Measurements from ENCODE around the gene POPDC2. TPM values are rescaled to one million over a fixed set of nuclear protein-coding genes. Genes with fewer than 3 reads are reported as not detected.

Gene POPDC2
- total RNA-seq (5.5 TPM), polyA plus RNA-seq (1 to 10 TPM; 1.9 to 3.2 (median 2.4) TPM)

- no peaks in the 10 kb centered on the region for H3K9me3 Mint-ChIP-seq
- H3K36me3 ChIP-seq (ENCODE audit: control insufficient read depth, insufficient read depth, low read length), result peaks cover 5% of the 10 kb centered on the region
- H3K9me3 ChIP-seq (ENCODE audit: control insufficient read depth in 2 of 2, low read length in 2 of 2), result no peaks in the 10 kb centered on the region
- no peaks in the 10 kb centered on the region for H3K27me3 ChIP-seq (ENCODE audit: control insufficient read depth, insufficient read depth, low read length)
- H3K27me3 Mint-ChIP-seq, result no peaks in the 10 kb centered on the region
- H3K4me3 Mint-ChIP-seq, result no peak within 1 kb of the TSS
- ATAC-seq (ENCODE audit: low read depth in 2 of 2) (no peak), DNase-seq (no peak)
- peak within 1 kb of the TSS in 2 of 3 donors; percentile 15 to 71 for H3K27ac Mint-ChIP-seq
- H3K27ac ChIP-seq (ENCODE audit: insufficient read depth, low read length, poor library complexity, severe bottlenecking), result no peak within 1 kb of the TSS
- H3K4me1 ChIP-seq (ENCODE audit: control insufficient read depth, insufficient read depth, low read length, poor library complexity, severe bottlenecking), result no peaks in the 10 kb centered on the region
- no peak within 1 kb of the TSS for H3K4me3 ChIP-seq (ENCODE audit: low read depth, low read length)
- peaks cover 0 to 11% (median 3%) of the 10 kb centered on the region in 4 donors for H3K4me1 Mint-ChIP-seq
- H3K36me3 Mint-ChIP-seq, result peaks cover 13% of the 10 kb centered on the region
Observed at GRCh38 chr3:119660474-119661440, at the start of gene POPDC2. TSS of gene POPDC2 (minus strand) at chr3:119660589. CDS start at chr3:119660423, 166 bp downstream.

GRCh38 chr3:119703820-119704531 is 43.6 kb upstream of the POPDC2 start:
- no peak for DNase-seq
- H3K27me3 ChIP-seq (ENCODE audit: control insufficient read depth, insufficient read depth, low read length), result no peaks in the 10 kb centered on the region
- Mint-ChIP-seq H3K27me3 (peaks cover 6% of the 10 kb centered on the region), H3K4me1 (peaks cover 19 to 36% (median 27%) of the 10 kb centered on the region in 4 donors), H3K27ac (peak overlapping the region in 2 of 3 donors; percentile 6 to 42), H3K36me3 (no peaks in the 10 kb centered on the region), H3K9me3 (no peaks in the 10 kb centered on the region), H3K4me3 (peak overlapping the region; percentile 70 to 86 (median 82))
- ATAC-seq (ENCODE audit: low read depth in 2 of 2), result no peak
- peaks cover 18% of the 10 kb centered on the region for H3K4me1 ChIP-seq (ENCODE audit: control insufficient read depth, insufficient read depth, low read length, poor library complexity, severe bottlenecking)
- H3K27ac ChIP-seq (ENCODE audit: insufficient read depth, low read length, poor library complexity, severe bottlenecking), result no peak overlapping the region
- no peaks in the 10 kb centered on the region for H3K36me3 ChIP-seq (ENCODE audit: control insufficient read depth, insufficient read depth, low read length)
- no peaks in the 10 kb centered on the region for H3K9me3 ChIP-seq (ENCODE audit: control insufficient read depth in 2 of 2, low read length in 2 of 2)
- H3K4me3 ChIP-seq (ENCODE audit: low read depth, low read length), result no peak overlapping the region

- Histone ChIP-seq H3K36me3 (ENCODE audit: control insufficient read depth, insufficient read depth, low read length) (no peaks in the 10 kb centered on the region), H3K4me1 (ENCODE audit: control insufficient read depth, insufficient read depth, low read length, poor library complexity, severe bottlenecking) (peaks cover 18% of the 10 kb centered on the region), H3K4me3 (ENCODE audit: low read depth, low read length) (peak within 1 kb of the TSS; percentile 65), H3K27me3 (ENCODE audit: control insufficient read depth, insufficient read depth, low read length) (no peaks in the 10 kb centered on the region), H3K27ac (ENCODE audit: insufficient read depth, low read length, poor library complexity, severe bottlenecking) (no peak within 1 kb of the TSS), H3K9me3 (ENCODE audit: control insufficient read depth in 2 of 2, low read length in 2 of 2) (no peaks in the 10 kb centered on the region)
- Mint-ChIP-seq H3K4me1 (peaks cover 19 to 36% (median 27%) of the 10 kb centered on the region in 4 donors), H3K27ac (peak within 1 kb of the TSS in 2 of 3 donors; percentile 42 to 46), H3K36me3 (no peaks in the 10 kb centered on the region), H3K27me3 (peaks cover 6% of the 10 kb centered on the region), H3K4me3 (peak within 1 kb of the TSS; percentile 82 to 86 (median 84)), H3K9me3 (no peaks in the 10 kb centered on the region)
- ATAC-seq (ENCODE audit: low read depth in 2 of 2) (peak; percentile 84 to 85), DNase-seq (peak; percentile 56 to 81 (median 77))
Observed at GRCh38 chr3:119702530-119703527, 42.4 kb upstream of the POPDC2 start, which contains the start of gene CFAP91. TSS of gene CFAP91 (plus strand) at chr3:119703022. CDS start at chr3:119703099, 77 bp downstream.

- H3K9me3 Mint-ChIP-seq, result no peaks in the 10 kb centered on the region
- H3K36me3 ChIP-seq (ENCODE audit: control insufficient read depth, insufficient read depth, low read length), result no peaks in the 10 kb centered on the region
- peak overlapping the region in 1 of 3 donors; percentile 75 for H3K27ac Mint-ChIP-seq
- peak overlapping the region; percentile 49 for H3K27ac ChIP-seq (ENCODE audit: insufficient read depth, low read length, poor library complexity, severe bottlenecking)
- H3K9me3 ChIP-seq (ENCODE audit: control insufficient read depth in 2 of 2, low read length in 2 of 2), result no peaks in the 10 kb centered on the region
- H3K4me3 ChIP-seq (ENCODE audit: low read depth, low read length), result peak overlapping the region; percentile 14
- peaks cover 19 to 36% (median 27%) of the 10 kb centered on the region in 4 donors for H3K4me1 Mint-ChIP-seq
- peak overlapping the region in 3 of 4 donors; percentile 26 to 62 (median 56) for H3K4me3 Mint-ChIP-seq
- peak in 1 of 3 donors; percentile 40 for DNase-seq
- peaks cover 18% of the 10 kb centered on the region for H3K4me1 ChIP-seq (ENCODE audit: control insufficient read depth, insufficient read depth, low read length, poor library complexity, severe bottlenecking)
- ATAC-seq (ENCODE audit: low read depth in 2 of 2), result no peak
- H3K27me3 ChIP-seq (ENCODE audit: control insufficient read depth, insufficient read depth, low read length), result no peaks in the 10 kb centered on the region
- no peaks in the 10 kb centered on the region for H3K36me3 Mint-ChIP-seq
- H3K27me3 Mint-ChIP-seq, result peaks cover 6% of the 10 kb centered on the region
Observed at GRCh38 chr3:119700920-119701734, 40.7 kb upstream of the POPDC2 start.

GRCh38 chr3:119700269-119700919 is 40.0 kb upstream of the POPDC2 start:
- DNase-seq, result peak in 2 of 3 donors; percentile 28 to 37
- H3K36me3 Mint-ChIP-seq, result no peaks in the 10 kb centered on the region

GRCh38 chr3:119697394-119697793 is 37.0 kb upstream of the POPDC2 start:
- no peak overlapping the region for H3K4me3 Mint-ChIP-seq
- H3K4me1 Mint-ChIP-seq, result peaks cover 16 to 25% (median 18%) of the 10 kb centered on the region in 4 donors
- H3K4me1 ChIP-seq (ENCODE audit: control insufficient read depth, insufficient read depth, low read length, poor library complexity, severe bottlenecking), result peaks cover 10% of the 10 kb centered on the region
- H3K27me3 Mint-ChIP-seq, result peaks cover 4% of the 10 kb centered on the region
- H3K36me3 ChIP-seq (ENCODE audit: control insufficient read depth, insufficient read depth, low read length), result no peaks in the 10 kb centered on the region
- no peaks in the 10 kb centered on the region for H3K36me3 Mint-ChIP-seq
- H3K27ac Mint-ChIP-seq, result no peak overlapping the region
- no peaks in the 10 kb centered on the region for H3K9me3 Mint-ChIP-seq
- no peaks in the 10 kb centered on the region for H3K9me3 ChIP-seq (ENCODE audit: control insufficient read depth in 2 of 2, low read length in 2 of 2)
- H3K27me3 ChIP-seq (ENCODE audit: control insufficient read depth, insufficient read depth, low read length), result no peaks in the 10 kb centered on the region
- ATAC-seq (ENCODE audit: low read depth in 2 of 2) (no peak), DNase-seq (no peak)
- no peak overlapping the region for H3K27ac ChIP-seq (ENCODE audit: insufficient read depth, low read length, poor library complexity, severe bottlenecking)
- H3K4me3 ChIP-seq (ENCODE audit: low read depth, low read length), result no peak overlapping the region

More at GRCh38 chr3:119700269-119700919, 40.0 kb upstream of the POPDC2 start:
- H3K4me1 Mint-ChIP-seq, result peaks cover 19 to 36% (median 27%) of the 10 kb centered on the region in 4 donors
- peak overlapping the region; percentile 31 to 75 (median 65) for H3K27ac Mint-ChIP-seq
- Histone ChIP-seq H3K4me1 (ENCODE audit: control insufficient read depth, insufficient read depth, low read length, poor library complexity, severe bottlenecking) (peaks cover 18% of the 10 kb centered on the region), H3K4me3 (ENCODE audit: low read depth, low read length) (no peak overlapping the region), H3K27me3 (ENCODE audit: control insufficient read depth, insufficient read depth, low read length) (no peaks in the 10 kb centered on the region), H3K27ac (ENCODE audit: insufficient read depth, low read length, poor library complexity, severe bottlenecking) (peak overlapping the region; percentile 49), H3K36me3 (ENCODE audit: control insufficient read depth, insufficient read depth, low read length) (no peaks in the 10 kb centered on the region), H3K9me3 (ENCODE audit: control insufficient read depth in 2 of 2, low read length in 2 of 2) (no peaks in the 10 kb centered on the region)
- H3K9me3 Mint-ChIP-seq, result no peaks in the 10 kb centered on the region
- H3K27me3 Mint-ChIP-seq, result peaks cover 6% of the 10 kb centered on the region
- ATAC-seq (ENCODE audit: low read depth in 2 of 2), result peak in 1 of 2 donors; percentile 17
- H3K4me3 Mint-ChIP-seq, result peak overlapping the region in 2 of 4 donors; percentile 22 to 26

All from CD4-positive, CD25-positive, alpha-beta regulatory T cell (primary cell).